HepG2 (cell line): Measurements from ENCODE around the gene SKIDA1. TPM values are rescaled to one million over a fixed set of nuclear protein-coding genes. Genes with fewer than 3 reads are reported as not detected.

ENCODE experiments used
- DDIT3 ChIP-seq: sonication (generic); formaldehyde crosslinking; IDR thresholded peaks from 2 replicates; pipeline ENCODE4 v1.4.0; 2020; ENCODE audit warnings: mild to moderate bottlenecking, missing genetic modification reagents
- ERF ChIP-seq: IDR thresholded peaks from 2 replicates; pipeline ENCODE4 v1.6.1; 2018; ENCODE audit warnings: missing biosample characterization, missing genetic modification reagents
- FOSL2 ChIP-seq: sonication (generic); formaldehyde crosslinking; IDR thresholded peaks from 2 replicates; pipeline ENCODE4 v1.4.0; 2020; ENCODE audit warnings: missing genetic modification reagents
- HMG20B ChIP-seq: conservative IDR thresholded peaks from 2 replicates; pipeline ENCODE4 v1.6.1; 2016; ENCODE audit warnings: missing genetic modification reagents, missing compliant biosample characterization
- LCORL ChIP-seq, 2 experiments: fragments of 450-650 bp in 1 of 2; sonication (generic) in 1 of 2; formaldehyde crosslinking in 1 of 2; IDR thresholded peaks; 2 replicates each; pipeline versions ENCODE4 v1.5.0 to v1.6.1; 2017 to 2020; ENCODE audit warnings: antibody characterized with exemption in 1 of 2, missing genetic modification reagents in 1 of 2
- PAF1 ChIP-seq: IDR thresholded peaks from 2 replicates; pipeline ENCODE4 v1.6.1; 2016; ENCODE audit warnings: missing genetic modification reagents, missing compliant biosample characterization
- PHF8 ChIP-seq: sonication (generic); formaldehyde crosslinking; IDR thresholded peaks from 2 replicates; pipeline ENCODE4 v1.5.0; 2020; ENCODE audit warnings: missing genetic modification reagents
- SRF ChIP-seq: IDR thresholded peaks from 2 replicates; pipeline ENCODE4 v1.6.1; 2011; ENCODE audit warnings: mild to moderate bottlenecking, low read depth, low read length, moderate library complexity
- ZBTB10 ChIP-seq: sonication (generic); formaldehyde crosslinking; IDR thresholded peaks from 2 replicates; pipeline ENCODE4 v1.4.0; 2020; ENCODE audit warnings: missing genetic modification reagents, borderline replicate concordance
- ZBTB7B ChIP-seq: sonication (generic); formaldehyde crosslinking; IDR thresholded peaks from 2 replicates; pipeline ENCODE4 v1.4.0; 2020; ENCODE audit warnings: missing genetic modification reagents
- ZHX1 ChIP-seq: sonication (generic); formaldehyde crosslinking; IDR thresholded peaks from 2 replicates; pipeline ENCODE4 v1.8.1; 2022; ENCODE audit warnings: low read depth, mild to moderate bottlenecking, missing genetic modification reagents
- ZHX2 ChIP-seq, 2 experiments: sonication (generic) in 1 of 2; formaldehyde crosslinking in 1 of 2; IDR thresholded peaks; 2 replicates each; pipeline versions ENCODE4 v1.6.1 to v1.9.0; 2014 to 2022; ENCODE audit warnings: antibody characterized with exemption in 1 of 2, borderline replicate concordance in 1 of 2, inconsistent platforms in 1 of 2, low read depth in 1 of 2, missing genetic modification reagents in 1 of 2
- ZNF446 ChIP-seq: sonication (generic); formaldehyde crosslinking; IDR thresholded peaks from 2 replicates; pipeline ENCODE4 v1.5.0; 2020; ENCODE audit warnings: mild to moderate bottlenecking, missing genetic modification reagents
- ZNF605 ChIP-seq: sonication (generic); formaldehyde crosslinking; IDR thresholded peaks from 2 replicates; pipeline ENCODE4 v1.8.0; 2022; ENCODE audit warnings: mild to moderate bottlenecking, missing genetic modification reagents
- ZNF772 ChIP-seq: sonication (generic); formaldehyde crosslinking; IDR thresholded peaks from 2 replicates; pipeline ENCODE4 v1.5.0; 2020; ENCODE audit warnings: mild to moderate bottlenecking, missing genetic modification reagents
- ZNF777 ChIP-seq: sonication (generic); formaldehyde crosslinking; IDR thresholded peaks from 2 replicates; pipeline ENCODE4 v1.4.0; 2020; ENCODE audit warnings: missing genetic modification reagents
- polyA plus RNA-seq, 8 experiments: library from polyadenylated mRNA; depleted of rRNA in 3 of 8; stranded (reverse) in 7 of 8; unstranded in 1 of 8; fragments of >200 nt; fragmentation: Illumina TruSeq in 4 of 8; extraction: Trizol in 4 of 8; gene quantifications; 2 replicates each; pipeline versions ENCODE4 v1.2.1 to v1.2.3, GENCODE V29; 2011 to 2016; ENCODE audit warnings: low read depth in 4 of 8, missing spikeins in 1 of 8, mixed read lengths in 1 of 8; ENCODE audit not compliant: insufficient read depth in 1 of 8
- total RNA-seq, 5 experiments: library from RNA; depleted of rRNA; stranded (reverse); fragments of >200 nt; fragmentation: Illumina TruSeq; extraction: Trizol; gene quantifications; 2 replicates each; pipeline ENCODE4 v1.2.3, GENCODE V29; 2016; ENCODE audit warnings: low read depth in 1 of 5

SKIDA1 gene
- total and polyA plus RNA-seq, 2 of the 13 experiments (the other 11 are each of a cell fraction or from before 2014, with no cell fraction given) = 0.73 to 1.5 TPM

- no peak for TF ChIP-seq ZNF446 (CRISPR knock-in tag)
- TF ChIP-seq ZHX1 (CRISPR knock-in tag) = no peak
- no peak for TF ChIP-seq ZBTB7B
- TF ChIP-seq PHF8 (CRISPR knock-in tag) = no peak
- no peak for TF ChIP-seq ERF (CRISPR knock-in tag)
- no peak for TF ChIP-seq FOSL2
- no peak for TF ChIP-seq ZNF777 (CRISPR knock-in tag)
- TF ChIP-seq ZNF605 = no peak
- no peak for TF ChIP-seq ZHX2 (IDR thresholded peaks at IDR 0.05; ENCODE audit: low read depth)
- TF ChIP-seq ZHX2 (CRISPR knock-in tag; IDR thresholded peaks at IDR 0.05; ENCODE audit: borderline replicate concordance) = no peak
- no peak for TF ChIP-seq DDIT3
- no peak for TF ChIP-seq PAF1 (CRISPR knock-in tag)
- no peak for TF ChIP-seq LCORL (IDR thresholded peaks at IDR 0.05)
- no peak for TF ChIP-seq LCORL (CRISPR knock-in tag; IDR thresholded peaks at IDR 0.05)
- 0 out of 2 replicates have a peak, but pooled peaks have one; percentile 12 for TF ChIP-seq ZNF772 (CRISPR knock-in tag)
- no peak for TF ChIP-seq HMG20B (CRISPR knock-in tag)
- TF ChIP-seq ZBTB10 (CRISPR knock-in tag) = no peak
- TF ChIP-seq SRF = no peak
Measured at GRCh38 chr10:21534280-21534586, 8.8 kb upstream of the SKIDA1 start (continued).
